Omental fat pad (tissue), 4 donors: ENCODE results near the gene APOD. TPM values are rescaled to one million over a fixed set of nuclear protein-coding genes. Genes with fewer than 3 reads are reported as not detected.

ENCODE experiments used
- ATAC-seq: fragments of 150-250 bp; one replicate; pipeline ENCODE4 v1.9.1; 2016; ENCODE audit warnings: mild to moderate bottlenecking, moderate library complexity; ENCODE audit not compliant: low FRiP score
- DNase-seq: peaks from one replicate; pipeline ENCODE4 v3.0.0-alpha.2; 2019; ENCODE audit warnings: low spot score
- total RNA-seq, 4 donors: library from RNA; depleted of rRNA; stranded (reverse); fragments of >200 nt; gene quantifications; one replicate each; pipeline ENCODE4 v1.1.0, GENCODE V29; 2016
- TF ChIP-seq, protein P1 (sequence below), 3 donors: fragments of 450-650 bp; IDR thresholded peaks; one replicate each; pipeline ENCODE4 v1.5.1; 2016 to 2017; ENCODE audit warnings: antibody characterized with exemption in 3 of 3, mild to moderate bottlenecking in 3 of 3, moderate library complexity in 2 of 3

The APOD gene
- total RNA-seq, 4 donors from 2014 or later, result 340 to 1,610 (median 888) TPM

GRCh38 chr3:195540511-195540910 lies 43.2 kb downstream of the APOD start:
- DNase-seq (no peak), ATAC-seq (no peak)
- TF ChIP-seq, protein P1, sequence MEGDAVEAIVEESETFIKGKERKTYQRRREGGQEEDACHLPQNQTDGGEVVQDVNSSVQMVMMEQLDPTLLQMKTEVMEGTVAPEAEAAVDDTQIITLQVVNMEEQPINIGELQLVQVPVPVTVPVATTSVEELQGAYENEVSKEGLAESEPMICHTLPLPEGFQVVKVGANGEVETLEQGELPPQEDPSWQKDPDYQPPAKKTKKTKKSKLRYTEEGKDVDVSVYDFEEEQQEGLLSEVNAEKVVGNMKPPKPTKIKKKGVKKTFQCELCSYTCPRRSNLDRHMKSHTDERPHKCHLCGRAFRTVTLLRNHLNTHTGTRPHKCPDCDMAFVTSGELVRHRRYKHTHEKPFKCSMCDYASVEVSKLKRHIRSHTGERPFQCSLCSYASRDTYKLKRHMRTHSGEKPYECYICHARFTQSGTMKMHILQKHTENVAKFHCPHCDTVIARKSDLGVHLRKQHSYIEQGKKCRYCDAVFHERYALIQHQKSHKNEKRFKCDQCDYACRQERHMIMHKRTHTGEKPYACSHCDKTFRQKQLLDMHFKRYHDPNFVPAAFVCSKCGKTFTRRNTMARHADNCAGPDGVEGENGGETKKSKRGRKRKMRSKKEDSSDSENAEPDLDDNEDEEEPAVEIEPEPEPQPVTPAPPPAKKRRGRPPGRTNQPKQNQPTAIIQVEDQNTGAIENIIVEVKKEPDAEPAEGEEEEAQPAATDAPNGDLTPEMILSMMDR (IDR thresholded peaks at IDR 0.05), result no peak

GRCh38 chr3:195540027-195540426 lies 43.7 kb downstream of the APOD start:
- TF ChIP-seq, protein P1 (IDR thresholded peaks at IDR 0.05), result no peak
- ATAC-seq (no peak), DNase-seq (no peak)

- TF ChIP-seq, protein P1 (IDR thresholded peaks at IDR 0.05), result no peak
- ATAC-seq, result no peak
- DNase-seq, result no peak
These were observed 44.3 kb downstream of the APOD start for GRCh38 chr3:195539479-195539878.

- ATAC-seq (no peak), DNase-seq (no peak)
- TF ChIP-seq, protein P1 (IDR thresholded peaks at IDR 0.05), result no peak
These were observed 45.7 kb downstream of the APOD start for GRCh38 chr3:195537995-195538394.

DNA sequence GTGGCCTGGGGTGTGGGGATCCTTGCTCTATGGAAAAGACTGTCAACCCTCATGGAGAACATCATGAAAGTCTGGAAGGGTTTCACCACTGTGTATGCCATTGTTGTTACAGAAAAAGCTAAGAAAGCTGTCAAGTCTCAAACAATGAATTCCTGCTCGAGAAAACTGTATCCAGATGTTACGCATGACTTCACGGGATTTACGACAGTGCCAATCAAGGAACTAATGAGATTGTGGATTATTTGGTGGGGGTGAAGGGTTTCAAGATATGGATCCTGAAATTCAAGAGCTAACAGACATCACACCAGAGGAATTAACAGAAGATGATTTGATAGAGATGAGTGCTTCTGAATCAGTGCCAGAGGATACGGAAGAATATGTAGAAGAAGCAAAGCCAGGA lies 48.4 kb downstream of the APOD start:
- TF ChIP-seq, protein P1 (IDR thresholded peaks at IDR 0.05), result no peak
- no peak for DNase-seq
- no peak for ATAC-seq

DNA sequence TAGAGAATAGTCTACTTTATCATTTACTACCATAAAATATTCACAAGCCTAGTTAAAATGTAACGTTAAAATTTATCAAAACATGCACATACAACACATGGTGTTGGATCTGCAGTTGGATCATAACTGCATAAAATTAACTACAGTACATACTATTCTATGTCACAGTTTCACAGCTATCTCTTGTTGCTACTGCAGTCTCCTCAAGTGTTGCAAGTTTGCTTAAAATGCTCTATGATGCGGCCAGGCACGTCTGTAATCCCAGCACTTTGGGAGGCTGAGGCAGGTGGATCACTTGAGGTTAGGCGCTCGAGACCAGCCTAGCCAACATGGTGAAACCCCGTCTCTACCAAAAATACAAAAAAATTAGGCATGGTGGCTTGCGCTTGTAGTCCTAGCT lies 50.9 kb downstream of the APOD start:
- no peak for ATAC-seq
- DNase-seq, result no peak
- TF ChIP-seq, protein P1 (IDR thresholded peaks at IDR 0.05), result no peak

GRCh38 chr3:195532345-195532744 lies 51.4 kb downstream of the APOD start:
- DNase-seq, result no peak
- ATAC-seq, result no peak
- TF ChIP-seq, protein P1 (IDR thresholded peaks at IDR 0.05), result no peak
